ES-I3 (cell line): ENCODE results near the gene ST7.

Experiments
- H3K36me3 ChIP-seq: 2 replicates; pipeline ENCODE4 v1.6.1; 2013; ENCODE audit warnings: mild to moderate bottlenecking, low read length, control low read depth, moderate library complexity; ENCODE audit not compliant: insufficient read depth
- H3K4me1 ChIP-seq: 2 replicates; pipeline ENCODE4 v1.6.1; 2013; ENCODE audit warnings: mild to moderate bottlenecking, control low read depth, low read length; ENCODE audit not compliant: insufficient read depth
- H3K9ac ChIP-seq: 2 replicates; pipeline ENCODE4 v1.6.1; 2013; ENCODE audit warnings: low read depth, mild to moderate bottlenecking, low read length, moderate library complexity
- H3K9me3 ChIP-seq: 2 replicates; pipeline ENCODE4 v1.6.1; 2013; ENCODE audit warnings: mild to moderate bottlenecking, low read length, moderate library complexity; ENCODE audit not compliant: control insufficient read depth, insufficient read depth

ST7 gene

DNA sequence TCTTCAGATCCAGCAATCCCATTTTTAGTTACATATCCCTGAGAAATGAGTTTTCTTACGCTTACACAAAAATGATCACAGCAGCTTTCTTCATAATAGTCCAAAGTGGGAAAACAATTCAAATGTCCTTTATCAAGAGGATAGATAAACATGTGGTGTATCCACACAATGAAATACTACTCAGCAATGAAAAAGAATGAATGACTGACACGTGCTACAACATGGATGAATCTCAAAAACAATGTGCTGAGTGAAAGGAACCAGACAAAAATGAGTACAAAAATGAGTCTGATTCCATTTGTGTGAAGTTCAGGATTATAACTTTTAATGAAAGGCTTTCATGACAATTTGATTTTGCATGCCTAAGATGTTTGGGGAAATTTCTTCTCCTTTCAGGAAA lies 230.4 kb downstream of the ST7 start:
- no peaks in the 10 kb centered on the region for H3K4me1 ChIP-seq
- no peak overlapping the region for H3K9ac ChIP-seq
- H3K36me3 ChIP-seq: no peaks in the 10 kb centered on the region
- no peaks in the 10 kb centered on the region for H3K9me3 ChIP-seq

DNA sequence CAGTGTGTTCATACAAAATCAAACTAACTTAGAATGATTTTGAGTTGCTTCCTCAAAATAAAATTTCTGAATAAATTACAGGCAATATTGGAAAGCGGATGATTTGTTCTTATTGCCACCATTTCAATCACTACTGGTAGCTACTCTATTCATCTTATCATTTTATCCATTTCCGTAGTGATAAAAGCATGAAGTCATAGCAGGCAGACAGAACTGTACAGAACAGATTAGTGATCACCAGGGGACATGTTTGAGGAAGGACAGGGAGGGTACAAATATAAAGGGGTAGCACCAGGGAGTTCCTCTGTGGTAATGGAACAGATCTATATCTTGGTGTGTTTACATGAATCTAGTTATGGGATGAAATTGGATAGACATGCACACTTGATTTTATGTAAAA lies 231.1 kb downstream of the ST7 start:
- Histone ChIP-seq H3K36me3 (no peaks in the 10 kb centered on the region), H3K9ac (no peak overlapping the region), H3K4me1 (no peaks in the 10 kb centered on the region), H3K9me3 (no peaks in the 10 kb centered on the region)

GRCh38 chr7:117185124-117185523 lies 231.8 kb downstream of the ST7 start:
- Histone ChIP-seq H3K9ac (no peak overlapping the region), H3K36me3 (no peaks in the 10 kb centered on the region), H3K4me1 (no peaks in the 10 kb centered on the region)

DNA sequence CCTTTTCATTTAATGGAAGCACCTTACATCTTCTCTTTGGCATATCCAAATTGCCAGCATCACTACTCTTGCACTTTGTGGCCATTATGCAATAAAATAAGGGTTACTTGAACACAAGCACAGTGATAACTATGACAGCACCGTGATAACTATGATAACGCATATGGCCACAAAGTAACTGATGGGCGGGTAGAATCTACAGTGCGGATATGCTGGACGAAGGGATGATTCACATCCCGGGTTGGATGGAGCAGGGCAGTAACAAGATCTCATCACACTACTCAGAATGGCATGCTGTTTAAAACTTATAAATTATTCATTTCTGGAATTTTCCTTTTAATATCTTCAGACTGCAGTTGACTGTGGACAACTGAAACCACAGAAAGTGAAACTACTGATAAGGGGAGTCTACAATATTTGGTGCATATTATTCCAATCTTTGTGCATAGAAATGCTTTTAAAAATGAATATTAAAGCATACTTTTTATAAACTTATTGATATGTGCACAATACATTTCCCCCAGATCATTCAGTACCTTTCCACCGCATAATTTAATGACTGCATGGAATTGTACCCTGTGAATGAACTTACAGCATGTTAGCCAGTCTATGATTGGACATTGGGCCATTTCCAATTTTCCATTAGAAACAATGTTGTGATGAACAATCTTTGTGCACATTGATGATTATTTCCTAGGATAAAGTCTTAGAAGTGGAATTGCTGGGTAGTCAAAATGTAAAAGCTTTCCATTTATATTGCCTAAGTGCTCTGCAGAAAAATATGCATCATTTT lies 233.1 kb downstream of the ST7 start:
- no peaks in the 10 kb centered on the region for H3K4me1 ChIP-seq
- H3K9ac ChIP-seq: no peak overlapping the region
- H3K36me3 ChIP-seq: no peaks in the 10 kb centered on the region
- H3K9me3 ChIP-seq: no peaks in the 10 kb centered on the region

More at GRCh38 chr7:117185124-117185523, 231.8 kb downstream of the ST7 start:
- H3K9me3 ChIP-seq: no peaks in the 10 kb centered on the region

DNA sequence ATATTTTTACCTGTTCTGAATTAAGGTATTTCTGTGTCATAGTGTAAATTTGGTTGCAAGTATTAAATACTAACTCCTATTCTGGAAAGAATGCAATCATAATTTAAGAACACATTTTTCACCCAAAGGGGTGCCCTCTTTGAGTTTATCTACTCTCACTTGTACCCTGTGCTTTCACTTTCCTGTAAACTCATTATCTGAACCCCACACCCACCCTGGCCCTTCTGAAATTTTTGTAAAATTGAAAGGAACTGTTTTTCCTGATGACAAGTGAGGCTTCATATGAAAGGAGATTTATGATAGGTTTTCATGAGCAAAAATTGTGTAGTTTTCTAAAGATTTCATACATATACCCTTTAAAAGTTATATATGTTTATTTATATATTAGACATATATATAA lies 235.1 kb downstream of the ST7 start:
- H3K9me3 ChIP-seq: no peaks in the 10 kb centered on the region
- no peaks in the 10 kb centered on the region for H3K36me3 ChIP-seq
- no peak overlapping the region for H3K9ac ChIP-seq
- no peaks in the 10 kb centered on the region for H3K4me1 ChIP-seq

DNA sequence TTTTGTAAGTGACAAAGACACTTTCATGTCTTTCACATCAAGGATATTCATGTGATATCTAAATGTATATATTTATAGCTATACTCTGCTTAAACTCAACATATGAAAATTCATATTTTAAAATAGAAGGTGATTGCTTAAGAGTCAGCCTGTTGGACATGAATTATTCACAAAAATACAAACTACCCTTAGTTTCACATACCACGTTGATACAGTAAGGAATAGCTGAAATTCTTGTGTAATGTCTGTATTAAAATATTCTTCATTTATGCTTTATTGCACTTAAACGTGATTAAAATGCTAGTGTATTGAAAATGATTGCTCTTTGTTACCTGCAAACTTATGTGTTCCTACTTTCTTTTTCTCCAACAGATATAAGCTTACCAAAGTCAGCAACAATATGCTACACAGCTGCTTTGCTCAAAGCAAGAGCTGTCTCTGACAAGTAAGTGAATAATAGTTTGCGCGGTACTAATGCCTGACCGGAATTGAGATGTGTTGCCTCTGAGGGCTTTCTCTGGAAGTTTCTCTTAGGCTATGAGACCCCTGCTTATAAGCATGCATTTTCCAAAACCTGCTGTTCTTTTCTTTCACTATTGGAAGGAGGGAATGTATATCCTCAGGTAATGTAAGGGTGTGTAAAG lies 235.8 kb downstream of the ST7 start:
- no peaks in the 10 kb centered on the region for H3K9me3 ChIP-seq
- no peaks in the 10 kb centered on the region for H3K36me3 ChIP-seq

GRCh38 chr7:117190104-117190503 lies 236.8 kb downstream of the ST7 start:
- no peaks in the 10 kb centered on the region for H3K36me3 ChIP-seq
- H3K4me1 ChIP-seq: no peaks in the 10 kb centered on the region
- no peak overlapping the region for H3K9ac ChIP-seq
- H3K9me3 ChIP-seq: no peaks in the 10 kb centered on the region

More for the DNA sequence above, 235.8 kb downstream of the ST7 start:
- H3K4me1 ChIP-seq: no peaks in the 10 kb centered on the region
- H3K9ac ChIP-seq: no peak overlapping the region

DNA sequence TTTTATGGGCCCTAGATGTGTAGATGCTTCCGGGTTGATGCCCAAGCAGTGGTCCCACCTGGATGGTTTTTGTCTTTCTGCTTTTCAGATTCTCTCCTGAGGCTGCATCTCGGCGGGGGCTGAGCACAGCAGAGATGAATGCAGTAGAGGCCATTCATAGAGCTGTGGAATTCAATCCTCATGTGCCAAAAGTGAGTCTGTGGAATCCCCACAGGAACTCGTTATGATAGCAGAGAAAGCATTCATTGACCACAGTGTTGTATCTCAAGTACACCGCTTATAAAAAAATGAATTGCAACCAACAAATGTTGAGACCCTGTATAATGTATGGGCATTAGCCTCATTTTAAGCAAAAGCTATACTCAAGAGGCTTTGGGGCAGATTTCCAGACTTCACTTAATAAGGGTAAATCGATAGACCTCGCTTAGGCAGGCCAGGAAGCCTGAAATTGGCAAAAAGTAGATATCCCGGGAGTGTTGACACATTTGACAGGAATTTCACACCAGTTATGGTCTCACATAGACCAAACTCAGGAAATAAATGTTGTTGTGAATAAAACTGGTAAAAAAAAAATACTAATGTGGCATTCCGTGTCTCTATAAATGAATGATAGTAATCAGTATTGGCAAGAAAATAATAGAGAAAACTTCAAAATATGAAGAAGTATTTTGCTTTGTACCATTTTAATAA lies 237.6 kb downstream of the ST7 start:
- no peaks in the 10 kb centered on the region for H3K36me3 ChIP-seq
- H3K4me1 ChIP-seq: no peaks in the 10 kb centered on the region
- H3K9ac ChIP-seq: no peak overlapping the region
- H3K9me3 ChIP-seq: no peaks in the 10 kb centered on the region

DNA sequence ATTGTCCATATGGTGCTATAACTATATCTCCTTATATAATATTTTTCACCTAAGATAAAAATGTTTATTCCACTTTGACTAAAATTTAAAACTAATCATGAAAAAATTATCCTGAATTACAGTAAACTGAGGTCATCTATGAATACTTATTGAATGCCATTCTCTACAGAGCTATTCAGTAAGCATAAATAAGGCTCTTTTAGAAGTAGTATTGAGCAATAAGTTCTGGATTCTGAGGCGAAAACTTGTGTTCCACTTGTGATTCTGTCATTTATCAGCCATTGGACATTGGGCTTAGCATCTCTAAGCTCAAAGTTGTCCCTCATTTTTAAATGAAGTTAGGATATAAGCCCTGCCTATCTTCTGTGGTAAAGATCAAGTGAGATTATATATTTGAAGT lies 238.8 kb downstream of the ST7 start:
- Histone ChIP-seq H3K9me3 (no peaks in the 10 kb centered on the region), H3K36me3 (no peaks in the 10 kb centered on the region), H3K4me1 (no peaks in the 10 kb centered on the region), H3K9ac (no peak overlapping the region)

DNA sequence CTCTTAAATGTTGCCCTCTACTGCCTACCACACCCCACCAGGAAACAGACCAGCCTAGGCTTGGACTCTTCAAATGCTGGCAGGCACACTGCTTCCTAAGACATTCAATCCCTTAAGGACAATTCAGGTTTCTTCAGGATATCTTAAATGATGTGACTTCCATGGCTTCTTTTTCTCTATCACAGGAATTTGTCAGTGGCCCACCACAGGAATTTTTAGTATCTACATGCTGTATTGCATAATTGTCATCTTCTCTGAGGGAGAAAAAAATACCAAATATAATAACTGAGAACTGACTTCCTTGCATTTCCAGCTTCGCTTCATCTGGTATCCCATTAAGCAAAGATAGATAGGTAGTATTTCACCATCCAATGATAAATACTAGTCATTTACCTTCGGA lies 240.3 kb downstream of the ST7 start:
- Histone ChIP-seq H3K36me3 (no peaks in the 10 kb centered on the region), H3K9me3 (no peaks in the 10 kb centered on the region), H3K4me1 (no peaks in the 10 kb centered on the region), H3K9ac (no peak overlapping the region)

DNA sequence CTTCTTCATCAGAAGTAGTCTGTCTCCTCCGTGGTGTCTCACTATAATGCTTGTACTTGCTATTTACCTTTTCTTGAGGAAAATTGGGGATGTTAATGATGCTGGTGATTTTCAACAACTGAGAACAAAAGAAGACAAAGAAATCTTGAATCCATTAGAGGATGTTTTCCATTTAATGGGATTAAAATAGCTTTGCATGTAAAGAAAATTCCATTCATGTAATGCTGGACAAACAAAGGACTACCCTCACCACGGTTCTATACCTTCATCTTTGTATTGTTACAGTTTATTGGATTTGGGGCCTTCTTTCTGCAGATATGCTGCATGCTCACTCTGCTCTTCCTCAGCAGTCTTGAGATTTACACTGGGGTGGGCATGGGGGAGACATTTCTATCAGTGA lies 241.1 kb downstream of the ST7 start:
- no peaks in the 10 kb centered on the region for H3K36me3 ChIP-seq
- no peaks in the 10 kb centered on the region for H3K4me1 ChIP-seq
- no peaks in the 10 kb centered on the region for H3K9me3 ChIP-seq
- no peak overlapping the region for H3K9ac ChIP-seq

- Histone ChIP-seq H3K36me3 (no peaks in the 10 kb centered on the region), H3K4me1 (no peaks in the 10 kb centered on the region), H3K9ac (no peak overlapping the region), H3K9me3 (no peaks in the 10 kb centered on the region)
Measured at GRCh38 chr7:117195361-117196029, 242.2 kb downstream of the ST7 start.

GRCh38 chr7:117200132-117200531 lies 246.8 kb downstream of the ST7 start:
- H3K4me1 ChIP-seq: no peaks in the 10 kb centered on the region
- H3K36me3 ChIP-seq: no peaks in the 10 kb centered on the region
- H3K9ac ChIP-seq: no peak overlapping the region
- H3K9me3 ChIP-seq: no peaks in the 10 kb centered on the region

DNA sequence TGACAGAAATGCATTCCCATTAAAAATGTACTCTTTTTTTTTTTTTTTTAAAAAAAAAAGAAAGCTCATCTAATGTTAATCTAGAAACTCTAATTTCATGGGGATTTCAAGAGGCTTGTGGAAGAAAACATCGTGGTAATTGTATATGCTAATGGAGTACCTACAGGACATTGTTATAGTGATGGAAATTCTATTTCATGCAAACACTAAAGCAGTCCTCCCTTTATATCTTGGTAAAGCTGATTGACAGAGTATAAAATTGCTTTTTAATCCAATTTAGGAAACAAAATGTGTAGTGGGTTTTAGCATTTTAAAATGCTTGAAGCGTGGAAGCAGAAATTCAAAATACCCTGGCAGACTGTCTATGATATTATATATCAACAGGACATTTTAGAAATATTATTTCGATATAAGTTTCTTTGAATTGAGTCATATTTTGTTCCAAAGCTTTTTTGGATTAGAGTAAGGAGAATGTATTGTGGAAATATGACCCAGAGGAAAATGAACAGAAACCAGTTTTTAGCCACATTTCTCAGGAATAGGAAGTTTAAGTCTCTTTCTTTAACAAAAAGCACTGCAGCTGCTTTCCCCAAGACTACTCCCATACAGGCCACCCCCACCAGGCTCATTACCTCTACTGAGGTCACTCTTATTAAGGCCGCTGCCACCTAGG lies 247.6 kb downstream of the ST7 start:
- no peak overlapping the region for H3K9ac ChIP-seq
- no peaks in the 10 kb centered on the region for H3K4me1 ChIP-seq
- no peaks in the 10 kb centered on the region for H3K36me3 ChIP-seq
- H3K9me3 ChIP-seq: no peaks in the 10 kb centered on the region
